HUES48 (cell line): ENCODE results near the gene PCSK4.

Source experiments
- H3K27ac ChIP-seq: one replicate; pipeline ENCODE4 v1.7.0; 2013; ENCODE audit warnings: low read depth, low read length, inconsistent platforms
- H3K27me3 ChIP-seq: 2 replicates; pipeline ENCODE4 v1.6.1; 2013; ENCODE audit warnings: mild to moderate bottlenecking, low read length; ENCODE audit not compliant: control insufficient read depth, insufficient read depth
- H3K36me3 ChIP-seq: 2 replicates; pipeline ENCODE4 v1.6.1; 2013; ENCODE audit warnings: low read length; ENCODE audit not compliant: control insufficient read depth, insufficient read depth
- H3K4me1 ChIP-seq: 2 replicates; pipeline ENCODE4 v1.6.1; 2013; ENCODE audit warnings: mild to moderate bottlenecking, low read length; ENCODE audit not compliant: control insufficient read depth, insufficient read depth
- H3K4me3 ChIP-seq: 2 replicates; pipeline ENCODE4 v1.5.1; 2013; ENCODE audit warnings: mild to moderate bottlenecking, low read depth, low read length
- H3K9ac ChIP-seq: 2 replicates; pipeline ENCODE4 v1.6.1; 2013; ENCODE audit warnings: mild to moderate bottlenecking, low read depth, low read length, moderate library complexity
- H3K9me3 ChIP-seq: 2 replicates; pipeline ENCODE4 v1.6.1; 2013; ENCODE audit warnings: low read length; ENCODE audit not compliant: control insufficient read depth, insufficient read depth

The PCSK4 gene

GRCh38 chr19:1437609-1438008 is 52.5 kb downstream of the PCSK4 start:
- H3K9me3 ChIP-seq: no peaks in the 10 kb centered on the region
- H3K36me3 ChIP-seq: peaks cover 60% of the 10 kb centered on the region
- no peak overlapping the region for H3K9ac ChIP-seq
- H3K27ac ChIP-seq: peak overlapping the region; percentile 49
- H3K4me1 ChIP-seq: 0 out of 2 replicates have a peak, but pooled peaks cover 5% of the 10 kb centered on the region
- H3K27me3 ChIP-seq: no peaks in the 10 kb centered on the region
- H3K4me3 ChIP-seq: peak overlapping the region; percentile 77; the same call in 1 of the 2 replicates

GRCh38 chr19:1435378-1435989 is 54.7 kb downstream of the PCSK4 start:
- H3K9me3 ChIP-seq: no peaks in the 10 kb centered on the region
- peaks cover 55% of the 10 kb centered on the region for H3K36me3 ChIP-seq
- 0 out of 2 replicates have a peak, but pooled peaks cover 5% of the 10 kb centered on the region for H3K4me1 ChIP-seq
- H3K27me3 ChIP-seq: no peaks in the 10 kb centered on the region
- H3K27ac ChIP-seq: no peak overlapping the region
- no peak overlapping the region for H3K4me3 ChIP-seq
- H3K9ac ChIP-seq: no peak overlapping the region

- Histone ChIP-seq H3K27me3 (no peaks in the 10 kb centered on the region), H3K36me3 (peaks cover 54% of the 10 kb centered on the region), H3K4me1 (0 out of 2 replicates have a peak, but pooled peaks cover 3% of the 10 kb centered on the region), H3K27ac (no peak overlapping the region), H3K4me3 (no peak overlapping the region), H3K9ac (no peak overlapping the region), H3K9me3 (no peaks in the 10 kb centered on the region)
These were observed 55.5 kb downstream of the PCSK4 start for GRCh38 chr19:1434577-1435060.

- no peak overlapping the region for H3K27ac ChIP-seq
- no peaks in the 10 kb centered on the region for H3K9me3 ChIP-seq
- H3K27me3 ChIP-seq: no peaks in the 10 kb centered on the region
- no peak overlapping the region for H3K4me3 ChIP-seq
- no peaks in the 10 kb centered on the region for H3K4me1 ChIP-seq
- no peak overlapping the region for H3K9ac ChIP-seq
- peaks cover 57% of the 10 kb centered on the region for H3K36me3 ChIP-seq
These were observed 56.1 kb downstream of the PCSK4 start for GRCh38 chr19:1434040-1434366.

- H3K4me3 ChIP-seq: no peak overlapping the region
- no peak overlapping the region for H3K27ac ChIP-seq
- H3K9me3 ChIP-seq: no peaks in the 10 kb centered on the region
- H3K9ac ChIP-seq: no peak overlapping the region
- peaks cover 63% of the 10 kb centered on the region for H3K36me3 ChIP-seq
- no peaks in the 10 kb centered on the region for H3K4me1 ChIP-seq
- no peaks in the 10 kb centered on the region for H3K27me3 ChIP-seq
These were observed 56.8 kb downstream of the PCSK4 start for GRCh38 chr19:1433119-1434039.

- Histone ChIP-seq H3K27me3 (no peaks in the 10 kb centered on the region), H3K9me3 (no peaks in the 10 kb centered on the region), H3K9ac (no peak overlapping the region), H3K4me3 (no peak overlapping the region), H3K4me1 (no peaks in the 10 kb centered on the region), H3K36me3 (peaks cover 72% of the 10 kb centered on the region), H3K27ac (no peak overlapping the region)
These were observed 57.7 kb downstream of the PCSK4 start for GRCh38 chr19:1432507-1432887.

- Histone ChIP-seq H3K4me1 (no peaks in the 10 kb centered on the region), H3K9me3 (no peaks in the 10 kb centered on the region), H3K36me3 (peaks cover 78% of the 10 kb centered on the region), H3K27ac (no peak overlapping the region), H3K27me3 (no peaks in the 10 kb centered on the region), H3K9ac (no peak overlapping the region), H3K4me3 (no peak overlapping the region)
These were observed 58.2 kb downstream of the PCSK4 start for GRCh38 chr19:1431759-1432506.
